C4-2B (cell line): ENCODE results near the gene CHCHD4.

Experiments
- H3K27ac ChIP-seq: fragments of 450-650 bp; 2 replicates; pipeline ENCODE4 v1.5.1; 2017
- ZFX ChIP-seq: fragments of 450-650 bp; IDR thresholded peaks from 2 replicates; pipeline ENCODE4 v1.6.1; 2017
- TF ChIP-seq, protein P1 (sequence below): fragments of 450-650 bp; conservative IDR thresholded peaks from 2 replicates; pipeline ENCODE4 v1.5.1; 2017; ENCODE audit warnings: mild to moderate bottlenecking

CHCHD4 gene

DNA sequence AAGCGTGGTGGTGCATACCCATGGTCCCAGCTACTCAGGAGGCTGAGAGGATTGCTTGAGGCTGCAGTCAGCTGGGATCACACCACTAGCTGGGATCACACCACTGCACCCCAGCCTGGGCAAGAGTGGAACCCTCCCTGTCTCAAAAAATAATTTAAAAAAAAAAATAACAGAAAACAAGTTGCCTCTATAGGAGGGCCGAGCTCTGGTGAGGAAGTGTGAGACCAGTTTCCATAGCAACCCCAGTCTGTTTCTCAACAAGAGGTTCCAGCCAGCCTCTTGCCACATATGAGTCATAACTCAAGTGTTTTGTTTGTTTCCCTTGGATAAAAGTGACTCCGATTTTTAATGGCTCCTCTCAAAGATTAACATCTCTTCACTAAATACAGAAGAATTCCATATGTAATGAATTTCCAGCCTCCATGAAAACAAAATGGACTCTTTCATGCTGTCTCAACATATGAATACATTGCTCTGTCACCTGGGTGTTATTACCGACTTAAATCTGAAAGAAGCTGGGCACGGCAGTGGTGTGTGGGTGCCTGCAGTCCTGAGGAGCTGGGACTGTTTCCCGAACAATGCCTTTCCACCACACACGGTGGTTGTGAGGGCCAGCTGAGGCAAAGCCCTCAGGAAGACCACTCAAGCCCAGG is 19.9 kb upstream of the CHCHD4 start:
- H3K27ac ChIP-seq = no peak overlapping the region

DNA sequence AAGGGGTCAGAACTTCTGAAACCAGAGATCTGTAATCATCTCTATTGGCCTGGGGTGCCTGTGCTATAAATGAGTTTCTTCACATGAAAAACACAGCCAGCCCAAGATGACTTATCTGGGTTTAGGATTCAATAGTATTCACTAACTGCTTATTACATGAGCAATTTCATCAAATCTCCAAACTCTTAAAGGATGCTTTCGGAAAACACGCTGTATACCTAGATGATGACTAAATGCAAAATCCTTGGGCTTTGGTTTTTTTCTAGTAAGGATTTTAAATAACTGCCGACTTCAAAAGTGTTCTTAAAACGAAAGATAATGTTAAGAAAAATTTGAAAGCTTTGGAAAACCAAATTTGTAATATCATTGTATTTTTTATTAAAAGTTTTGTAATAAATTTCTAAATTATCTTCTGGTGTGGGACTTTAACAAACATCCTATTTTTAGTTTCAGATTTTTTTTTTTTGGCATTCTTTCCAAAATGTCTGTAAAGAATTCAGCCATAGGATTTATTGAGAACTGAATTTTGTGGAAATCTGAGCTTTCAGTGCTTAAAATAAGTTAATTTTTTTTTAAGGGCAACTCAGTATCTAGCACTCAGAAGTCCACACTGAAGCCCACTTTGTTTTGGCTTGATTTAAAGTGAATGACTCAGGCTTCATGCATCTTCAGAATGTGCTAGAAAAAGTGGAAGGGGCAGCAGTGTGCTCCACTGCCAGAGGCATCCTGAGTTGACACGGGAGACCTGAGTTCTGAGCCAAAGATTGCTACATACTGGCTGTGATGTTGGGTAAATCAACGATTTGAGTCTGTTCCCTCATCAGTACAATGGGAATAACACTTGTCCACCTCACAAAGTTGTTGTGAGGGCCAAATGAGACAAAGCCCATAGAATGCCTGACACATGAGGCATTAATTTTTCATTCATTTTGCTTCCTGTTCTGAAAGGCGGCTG is 18.9 kb upstream of the CHCHD4 start:
- no peak overlapping the region for H3K27ac ChIP-seq
- TF ChIP-seq, protein P1, sequence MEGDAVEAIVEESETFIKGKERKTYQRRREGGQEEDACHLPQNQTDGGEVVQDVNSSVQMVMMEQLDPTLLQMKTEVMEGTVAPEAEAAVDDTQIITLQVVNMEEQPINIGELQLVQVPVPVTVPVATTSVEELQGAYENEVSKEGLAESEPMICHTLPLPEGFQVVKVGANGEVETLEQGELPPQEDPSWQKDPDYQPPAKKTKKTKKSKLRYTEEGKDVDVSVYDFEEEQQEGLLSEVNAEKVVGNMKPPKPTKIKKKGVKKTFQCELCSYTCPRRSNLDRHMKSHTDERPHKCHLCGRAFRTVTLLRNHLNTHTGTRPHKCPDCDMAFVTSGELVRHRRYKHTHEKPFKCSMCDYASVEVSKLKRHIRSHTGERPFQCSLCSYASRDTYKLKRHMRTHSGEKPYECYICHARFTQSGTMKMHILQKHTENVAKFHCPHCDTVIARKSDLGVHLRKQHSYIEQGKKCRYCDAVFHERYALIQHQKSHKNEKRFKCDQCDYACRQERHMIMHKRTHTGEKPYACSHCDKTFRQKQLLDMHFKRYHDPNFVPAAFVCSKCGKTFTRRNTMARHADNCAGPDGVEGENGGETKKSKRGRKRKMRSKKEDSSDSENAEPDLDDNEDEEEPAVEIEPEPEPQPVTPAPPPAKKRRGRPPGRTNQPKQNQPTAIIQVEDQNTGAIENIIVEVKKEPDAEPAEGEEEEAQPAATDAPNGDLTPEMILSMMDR = no peak
- no peak for TF ChIP-seq ZFX

More for the DNA sequence above, 19.9 kb upstream of the CHCHD4 start:
- TF ChIP-seq ZFX = no peak
- TF ChIP-seq, protein P1 = no peak

DNA sequence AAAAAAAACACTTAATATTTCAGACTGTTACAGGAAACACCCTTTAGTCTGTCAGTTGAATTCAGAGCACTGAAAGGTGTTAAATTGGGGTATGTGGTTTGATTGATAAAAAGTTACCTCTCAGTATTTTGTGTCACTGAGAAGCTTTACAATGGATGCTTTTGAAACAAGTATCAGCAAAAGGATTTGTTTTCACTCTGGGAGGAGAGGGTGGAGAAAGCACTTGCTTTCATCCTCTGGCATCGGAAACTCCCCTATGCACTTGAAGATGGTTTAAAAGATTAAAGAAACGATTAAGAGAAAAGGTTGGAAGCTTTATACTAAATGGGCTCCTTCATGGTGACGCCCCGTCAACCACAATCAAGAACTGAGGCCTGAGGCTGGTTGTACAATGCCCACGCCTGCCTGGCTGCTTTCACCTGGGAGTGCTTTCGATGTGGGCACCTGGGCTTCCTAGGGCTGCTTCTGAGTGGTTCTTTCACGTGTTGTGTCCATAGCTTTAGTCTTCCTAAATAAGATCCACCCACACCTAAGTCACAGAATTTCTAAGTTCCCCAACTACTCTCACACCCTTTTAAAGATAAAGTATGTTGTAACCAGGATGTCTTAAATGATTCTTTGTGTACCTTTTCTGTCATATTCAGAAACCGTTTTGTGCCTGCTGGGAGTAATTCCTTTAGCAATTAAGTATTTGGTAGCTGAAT is 18.0 kb upstream of the CHCHD4 start:
- TF ChIP-seq ZFX = no peak
- TF ChIP-seq, protein P1 = no peak
- H3K27ac ChIP-seq = no peak overlapping the region

DNA sequence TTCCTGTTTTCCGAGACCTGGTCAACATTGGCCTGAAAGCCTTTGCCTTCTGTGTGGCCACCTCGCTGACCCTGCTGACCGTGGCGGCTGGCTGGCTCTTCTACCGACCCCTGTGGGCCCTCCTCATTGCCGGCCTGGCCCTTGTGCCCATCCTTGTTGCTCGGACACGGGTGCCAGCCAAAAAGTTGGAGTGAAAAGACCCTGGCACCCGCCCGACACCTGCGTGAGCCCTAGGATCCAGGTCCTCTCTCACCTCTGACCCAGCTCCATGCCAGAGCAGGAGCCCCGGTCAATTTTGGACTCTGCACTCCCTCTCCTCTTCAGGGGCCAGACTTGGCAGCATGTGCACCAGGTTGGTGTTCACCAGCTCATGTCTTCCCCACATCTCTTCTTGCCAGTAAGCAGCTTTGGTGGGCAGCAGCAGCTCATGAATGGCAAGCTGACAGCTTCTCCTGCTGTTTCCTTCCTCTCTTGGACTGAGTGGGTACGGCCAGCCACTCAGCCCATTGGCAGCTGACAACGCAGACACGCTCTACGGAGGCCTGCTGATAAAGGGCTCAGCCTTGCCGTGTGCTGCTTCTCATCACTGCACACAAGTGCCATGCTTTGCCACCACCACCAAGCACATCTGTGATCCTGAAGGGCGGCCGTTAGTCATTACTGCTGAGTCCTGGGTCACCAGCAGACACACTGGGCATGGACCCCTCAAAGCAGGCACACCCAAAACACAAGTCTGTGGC is 17.1 kb upstream of the CHCHD4 start:
- TF ChIP-seq, protein P1 = no peak
- no peak for TF ChIP-seq ZFX
- H3K27ac ChIP-seq = no peak overlapping the region

DNA sequence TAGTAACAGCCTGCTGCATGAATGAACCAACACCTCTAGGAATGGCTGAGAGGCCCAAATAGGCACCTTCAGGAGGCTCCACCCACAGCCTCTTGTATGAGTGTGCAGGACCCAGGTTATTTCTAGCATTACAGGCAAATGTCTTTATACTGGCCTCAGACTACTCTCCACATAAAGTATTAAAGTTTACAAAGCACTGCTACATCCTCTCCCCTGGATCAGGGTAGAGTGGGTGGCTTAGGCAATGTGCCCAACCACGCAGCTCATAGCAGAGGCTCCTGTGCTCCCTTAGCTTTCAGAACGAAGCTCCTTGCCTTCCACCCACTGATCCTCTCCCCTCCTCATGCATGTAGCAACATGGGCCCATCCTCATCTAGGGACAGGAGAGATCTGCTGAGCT is 16.5 kb upstream of the CHCHD4 start:
- TF ChIP-seq ZFX = no peak
- TF ChIP-seq, protein P1 = no peak
- no peak overlapping the region for H3K27ac ChIP-seq

DNA sequence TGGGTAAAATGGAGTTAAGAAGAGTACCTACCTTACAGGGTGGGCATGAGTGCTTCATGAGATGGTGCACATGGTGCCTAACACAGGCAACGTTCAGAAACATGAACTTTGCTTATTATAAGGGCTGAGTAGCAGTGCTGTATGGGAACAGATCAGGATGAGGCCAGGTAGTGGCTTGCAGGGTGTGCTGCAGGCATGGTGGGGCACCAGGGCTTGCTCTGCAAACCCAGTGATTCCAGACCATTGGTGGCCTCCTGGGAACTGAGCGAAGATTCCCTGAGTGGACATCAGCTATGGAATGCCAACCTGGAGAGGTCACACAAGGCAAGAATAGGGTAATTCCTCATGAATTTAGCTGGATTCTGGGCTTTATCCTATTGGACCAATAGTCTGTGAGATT is 16.0 kb upstream of the CHCHD4 start:
- TF ChIP-seq ZFX = no peak
- TF ChIP-seq, protein P1 = no peak
- H3K27ac ChIP-seq = no peak overlapping the region
